ENCODE data around the gene LRRC38.

LRRC38 gene

DNA sequence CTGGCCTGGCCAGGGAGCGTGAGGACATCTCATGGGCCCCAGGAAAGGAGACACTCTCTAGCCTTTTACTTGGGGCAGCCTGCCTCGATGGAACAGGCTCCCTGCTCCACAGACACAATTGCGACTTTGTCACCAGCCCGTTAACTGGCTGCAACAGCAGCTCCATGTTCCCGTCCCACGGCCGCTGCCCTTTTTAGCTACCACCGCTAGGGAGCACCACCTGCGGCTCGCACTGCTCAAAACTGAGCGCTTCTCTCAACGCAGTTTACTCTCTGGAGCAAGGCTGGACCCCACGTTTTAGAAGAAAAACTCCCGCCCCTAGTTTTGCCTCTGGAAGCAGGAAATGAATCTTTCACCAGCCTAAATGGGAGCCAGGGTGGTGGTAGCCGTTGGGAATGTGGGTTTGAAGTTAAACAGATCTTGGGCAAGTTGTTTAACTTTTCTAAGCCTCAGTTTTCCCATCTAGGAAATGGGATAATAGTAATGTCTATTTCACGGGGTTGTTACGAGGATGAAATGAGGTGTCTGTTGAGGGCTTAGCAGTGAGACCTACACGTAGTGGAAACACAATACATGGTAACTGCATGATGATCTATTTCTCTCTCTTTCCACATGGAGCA lies 3.5 kb upstream of the LRRC38 start:
- DNase-seq (ENCODE audit: low read depth): no peak

DNA sequence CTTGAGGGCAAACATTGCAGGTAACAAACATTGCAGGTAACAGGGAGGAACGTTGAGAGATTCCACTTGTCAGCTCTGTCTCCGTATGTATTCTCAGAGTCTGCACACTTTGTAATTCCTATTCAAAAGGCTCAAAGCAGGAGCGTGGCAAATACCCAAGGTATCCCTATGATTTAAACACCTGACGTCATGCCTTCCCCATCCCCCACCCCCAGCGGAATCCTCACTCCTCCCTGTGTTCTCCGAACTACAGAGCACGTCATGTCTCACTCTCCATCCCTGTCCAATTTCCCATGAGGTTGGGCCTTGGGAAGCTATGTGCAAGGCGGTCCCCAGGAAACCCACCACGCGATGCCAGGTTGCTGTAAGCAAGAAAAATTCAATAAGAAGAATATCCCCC lies 2.8 kb upstream of the LRRC38 start:
- DNase-seq (ENCODE audit: low read depth): no peak

GRCh38 chr1:13514821-13515220 lies 1.0 kb upstream of the LRRC38 start:
- no peak for DNase-seq (ENCODE audit: low read depth)

DNA sequence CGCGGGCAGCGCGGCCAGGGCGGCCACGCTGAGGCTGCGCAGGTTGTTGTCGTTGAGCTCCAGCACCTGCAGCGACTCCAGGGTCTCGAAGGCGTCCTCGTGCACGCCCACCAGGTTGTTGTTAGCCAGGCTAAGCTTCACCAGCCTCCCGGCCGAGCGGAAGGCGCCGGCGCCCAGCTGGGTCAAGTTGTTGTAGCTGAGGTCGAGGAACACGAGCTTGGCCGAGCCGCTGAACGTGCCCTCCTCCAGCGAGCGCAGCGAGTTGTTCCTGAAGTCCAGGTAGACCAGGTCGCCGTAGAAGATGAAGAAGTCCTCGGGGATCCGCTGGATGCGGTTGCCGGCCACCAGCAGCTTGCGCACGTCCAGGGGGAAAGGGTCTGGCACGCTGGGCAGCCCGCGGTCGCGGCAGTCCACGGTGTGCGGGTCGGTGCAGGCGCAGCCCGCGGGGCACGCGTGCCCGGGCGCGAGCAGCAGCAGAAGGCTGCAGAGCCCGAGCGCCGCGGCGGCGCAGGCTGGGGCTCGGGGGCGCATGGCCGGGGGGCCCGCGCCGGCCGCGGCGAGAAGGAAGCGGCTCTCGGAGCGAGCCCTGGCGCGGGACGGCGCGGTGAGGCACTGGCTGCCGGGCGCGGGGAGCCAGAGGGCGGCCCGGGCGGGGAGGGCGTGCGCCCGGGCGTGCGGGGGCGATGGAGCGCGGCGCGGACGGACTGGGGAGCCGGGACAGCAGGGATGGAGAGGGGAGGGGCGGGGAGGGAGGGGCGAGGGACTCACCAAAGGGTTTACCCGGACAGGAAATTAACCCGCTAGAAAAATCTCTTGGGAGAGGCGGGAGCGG lies 524 bp downstream of the LRRC38 start:
- DNase-seq (ENCODE audit: low read depth): no peak

- DNase-seq (ENCODE audit: low read depth): no peak
Measured at GRCh38 chr1:13512472-13512871, 1.3 kb downstream of the LRRC38 start.

- no peak for DNase-seq (ENCODE audit: low read depth)
Measured at GRCh38 chr1:13510499-13510898, 3.3 kb downstream of the LRRC38 start.

DNA sequence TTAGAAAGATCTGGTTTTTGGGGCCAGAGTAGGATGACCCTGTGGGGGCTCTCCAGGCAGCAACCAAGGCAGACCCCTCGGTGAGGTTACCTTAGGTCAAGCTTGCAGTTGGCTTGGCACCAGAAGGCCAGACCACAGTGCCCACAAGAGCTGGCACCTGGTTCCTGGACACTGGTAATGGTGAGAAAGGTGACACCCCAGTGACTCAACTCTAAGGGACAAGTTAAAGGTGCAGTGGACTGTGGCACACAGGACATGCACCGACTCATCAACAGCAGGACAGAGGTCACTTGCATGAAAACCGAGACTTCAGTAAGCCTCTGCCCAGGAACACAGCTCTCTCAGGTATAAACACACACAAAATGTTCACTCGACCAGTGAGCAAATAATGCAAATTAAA lies 6.7 kb downstream of the LRRC38 start:
- DNase-seq (ENCODE audit: low read depth): no peak

DNA sequence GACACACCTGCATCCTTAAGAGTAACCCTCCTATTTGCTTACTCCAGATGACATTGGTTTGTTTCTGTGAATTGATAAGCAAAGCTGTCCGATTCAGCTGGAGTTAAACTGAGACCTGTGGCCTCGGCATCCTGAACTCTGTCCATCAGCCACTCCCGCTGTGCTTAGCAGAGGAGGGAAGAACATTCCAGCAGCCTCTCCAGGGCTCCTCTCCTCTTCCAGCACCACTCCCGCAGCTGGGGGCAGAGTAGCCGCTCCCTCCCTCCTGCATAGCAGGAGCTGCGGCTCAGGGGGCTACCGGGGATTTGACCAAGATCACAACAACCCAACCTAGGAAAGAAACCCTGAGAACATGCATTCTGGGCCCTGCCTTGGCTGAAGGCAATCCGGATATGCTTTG lies 8.8 kb downstream of the LRRC38 start:
- DNase-seq (ENCODE audit: low read depth): no peak

DNA sequence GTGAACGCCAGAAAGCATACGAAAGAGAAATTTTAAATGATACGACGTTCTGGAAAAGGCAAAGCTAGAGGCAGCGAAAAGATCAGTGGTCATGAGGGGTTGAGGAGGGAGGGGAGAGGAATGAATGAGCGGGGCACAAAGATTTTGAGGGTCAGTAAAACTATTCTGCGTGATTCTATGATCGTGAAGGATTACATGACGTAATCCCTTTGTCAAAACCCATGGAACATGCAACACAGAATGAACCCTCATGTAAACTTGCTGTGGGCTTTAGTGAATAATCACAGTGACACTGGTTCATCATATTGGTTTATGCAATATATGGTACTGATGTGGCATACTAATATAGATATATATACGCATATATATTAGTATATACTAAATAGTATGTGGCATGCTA lies 13.0 kb downstream of the LRRC38 start:
- no peak for DNase-seq (ENCODE audit: low read depth)

DNA sequence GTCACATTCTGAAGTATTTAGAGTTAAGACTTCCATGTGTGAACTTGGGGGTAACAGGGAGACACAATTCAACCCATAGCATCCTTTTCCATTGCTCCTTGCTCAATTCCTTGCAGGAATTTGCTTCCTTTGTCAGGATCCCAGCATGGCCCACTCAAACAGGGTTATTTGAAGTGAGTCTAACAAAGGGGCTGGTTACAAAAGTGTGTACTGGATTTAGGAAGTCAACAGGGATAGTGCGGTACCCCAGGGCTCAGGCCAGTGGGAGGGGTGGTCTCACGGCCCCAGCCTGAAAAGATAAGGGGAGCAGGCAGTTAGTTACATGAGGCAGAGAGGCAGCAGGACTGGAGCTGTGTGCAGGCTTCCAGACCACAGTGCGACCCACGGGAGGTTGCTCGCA lies 14.4 kb downstream of the LRRC38 start:
- no peak for DNase-seq (ENCODE audit: low read depth)

GRCh38 chr1:13498553-13498952 lies 15.2 kb downstream of the LRRC38 start:
- no peak for DNase-seq (ENCODE audit: low read depth)

GRCh38 chr1:13495186-13495585 lies 18.6 kb downstream of the LRRC38 start:
- no peak for DNase-seq (ENCODE audit: low read depth)

DNA sequence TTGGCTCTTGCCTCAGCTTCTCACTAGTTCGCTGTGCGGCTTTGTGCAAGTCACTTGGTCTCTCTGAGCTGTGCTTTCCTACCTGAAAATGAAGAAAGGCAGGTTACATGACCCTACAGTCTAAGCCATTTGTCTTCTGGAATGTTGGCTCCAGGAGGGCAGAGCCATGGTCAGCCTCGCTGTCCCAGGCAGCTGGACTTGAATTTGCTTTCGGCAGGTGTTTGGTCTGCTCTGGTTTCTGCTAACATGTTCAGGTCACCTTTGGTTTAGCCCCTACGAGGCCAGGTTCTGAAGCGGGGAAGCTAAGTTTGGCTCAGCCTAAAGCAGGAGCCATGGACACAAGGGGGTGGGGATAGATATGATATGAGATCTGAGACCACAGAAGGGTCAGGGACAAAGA lies 19.1 kb downstream of the LRRC38 start:
- no peak for DNase-seq (ENCODE audit: low read depth)

DNA sequence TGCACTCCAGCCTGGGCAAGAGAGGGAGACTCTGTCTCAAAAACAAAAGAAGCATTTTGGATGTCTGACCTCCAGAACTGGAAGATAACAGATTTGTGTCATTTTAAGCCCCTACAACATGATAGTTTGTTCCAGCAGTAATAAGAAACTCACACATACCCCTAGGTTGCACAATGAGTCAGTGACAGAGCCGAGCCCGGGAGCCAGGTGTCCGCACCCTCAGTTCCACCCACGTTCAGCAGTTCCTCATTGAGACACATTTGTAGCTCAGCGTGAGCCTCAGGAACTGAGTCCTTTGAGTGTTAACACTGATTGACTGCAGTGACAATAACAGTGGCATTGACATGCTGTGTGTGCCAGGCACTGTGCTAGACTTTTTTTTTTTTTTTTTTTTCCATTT lies 19.8 kb downstream of the LRRC38 start:
- DNase-seq (ENCODE audit: low read depth): no peak

DNA sequence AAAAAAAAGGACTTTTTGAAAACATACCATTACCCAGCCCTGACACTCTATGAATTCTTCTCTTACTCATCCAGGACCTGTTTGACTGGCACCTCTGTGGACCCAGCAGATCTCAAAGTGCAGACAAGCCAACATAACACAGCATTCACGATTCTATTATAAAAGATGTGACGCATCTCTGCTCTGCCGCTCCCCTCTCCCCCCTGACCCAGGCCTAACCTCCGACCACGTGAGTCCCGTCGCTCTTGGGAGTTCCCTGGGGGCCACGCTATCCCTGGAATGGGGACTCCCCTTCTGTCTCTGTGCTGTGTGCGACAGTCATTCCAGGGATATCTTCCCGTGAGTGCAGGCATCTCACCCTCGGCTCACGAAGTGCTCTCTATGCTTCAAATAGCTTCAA lies 21.1 kb downstream of the LRRC38 start:
- no peak for DNase-seq (ENCODE audit: low read depth)

- DNase-seq (ENCODE audit: low read depth): no peak
Measured at GRCh38 chr1:13487957-13488356, 25.8 kb downstream of the LRRC38 start.

GRCh38 chr1:13487143-13487868 lies 26.5 kb downstream of the LRRC38 start:
- no peak for DNase-seq (ENCODE audit: low read depth)

DNA sequence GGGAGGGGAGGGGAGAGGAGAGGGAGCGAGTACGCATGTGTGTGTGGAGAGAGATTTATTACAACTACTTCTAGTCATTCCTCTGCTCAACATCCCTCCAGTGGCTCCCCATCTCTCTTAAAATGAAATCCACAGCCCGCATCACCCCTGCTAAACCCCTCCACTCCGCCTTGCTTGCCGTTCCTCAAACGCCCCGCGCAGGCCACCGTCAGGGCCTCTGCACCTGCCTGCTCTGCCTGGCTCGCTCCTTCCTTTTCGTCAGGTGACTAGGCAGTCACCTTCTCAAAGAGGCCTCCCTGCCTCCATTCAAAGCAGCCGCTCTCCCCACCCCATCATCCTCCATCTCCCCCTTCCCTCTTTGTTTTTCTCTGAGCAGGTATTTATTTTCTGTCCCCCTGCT lies 29.9 kb downstream of the LRRC38 start:
- no peak for DNase-seq (ENCODE audit: low read depth)

- no peak for DNase-seq (ENCODE audit: low read depth)
Measured at GRCh38 chr1:13482600-13482999, 31.2 kb downstream of the LRRC38 start.

GRCh38 chr1:13479171-13479856 lies 34.5 kb downstream of the LRRC38 start:
- DNase-seq (ENCODE audit: low read depth): no peak

- DNase-seq (ENCODE audit: low read depth): no peak
Measured at GRCh38 chr1:13478692-13479091, 35.1 kb downstream of the LRRC38 start.

DNA sequence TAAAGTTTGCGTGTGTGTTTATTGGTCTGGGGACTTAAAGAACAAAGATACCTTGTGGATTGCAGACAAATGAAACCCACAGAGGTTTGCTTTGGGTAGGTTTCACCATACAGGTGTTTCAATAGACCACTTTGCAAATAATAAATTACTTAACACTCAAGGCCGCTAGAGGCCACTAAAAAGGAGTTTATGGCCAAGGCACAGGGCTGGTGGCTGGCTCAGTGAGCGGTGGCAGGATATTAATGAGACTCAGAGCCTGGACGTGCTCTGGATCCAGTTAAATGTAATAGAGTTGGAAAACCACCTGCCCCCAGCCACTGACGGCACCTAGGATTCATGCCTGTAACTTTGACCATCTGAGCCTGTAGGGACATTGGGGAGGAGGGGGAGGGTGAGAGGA lies 44.5 kb downstream of the LRRC38 start:
- no peak for DNase-seq (ENCODE audit: low read depth)

GRCh38 chr1:13465515-13465914 lies 48.3 kb downstream of the LRRC38 start:
- no peak for DNase-seq (ENCODE audit: low read depth)
